T-cell (primary cell): ENCODE data around the gene KLK8. TPM values are rescaled to one million over a fixed set of nuclear protein-coding genes. Genes with fewer than 3 reads are reported as not detected.

ENCODE experiments used
- ATAC-seq, 4 experiments: fragments of 200-7000 bp in 3 of 4; fragments of 150-1000 bp in 1 of 4; cut with Tn5 transposase; replicated peaks in 1 of 4; 1 replicate in 3 of 4; 2 replicates in 1 of 4; pipeline ENCODE4 v1.10.0; 2021; ENCODE audit warnings: moderate library complexity in 3 of 4, mild to moderate bottlenecking in 2 of 4, moderate number of reproducible peaks in 1 of 4
- CTCF ChIA-PET, 2 donors: fragments of 300-600 bp; sonication (Branson Sonifier 250); formaldehyde crosslinking; loops; one replicate each; lab custom pipeline; 2022; ENCODE audit warnings: antibody characterized with exemption in 2 of 2; lab: Charles Lee
- POLR2A ChIA-PET, 2 donors: fragments of 300-600 bp; sonication (Branson Sonifier 250); formaldehyde crosslinking; loops; one replicate each; lab custom pipeline; 2022; ENCODE audit warnings: antibody characterized with exemption in 2 of 2; lab: Charles Lee
- DNase-seq, 35 experiments: peaks; one replicate each; pipeline versions ENCODE4 v3.0.0 to v3.0.0-alpha.2; 2013 to 2023
- H3K27ac ChIP-seq: one replicate; pipeline ENCODE4 v1.5.1; 2013; ENCODE audit warnings: low read length
- H3K27me3 ChIP-seq, 2 experiments: replicated peaks in 1 of 2; 1 replicate in 1 of 2; 2 replicates in 1 of 2; pipeline versions ENCODE4 v1.6.1 to v1.7.0; 2013; ENCODE audit warnings: low read length in 1 of 2, mixed read lengths in 1 of 2; ENCODE audit not compliant: control insufficient read depth in 2 of 2, insufficient read depth in 2 of 2; ENCODE audit errors: extremely low read depth in 1 of 2
- H3K36me3 ChIP-seq, 2 donors: 1 replicate in 1 of 2; 2 replicates in 1 of 2; pipeline versions ENCODE4 v1.6.1 to v1.7.0; 2013; ENCODE audit warnings: low read length in 1 of 2; ENCODE audit not compliant: control insufficient read depth in 2 of 2, insufficient read depth in 1 of 2; ENCODE audit errors: extremely low read depth in 1 of 2
- H3K4me1 ChIP-seq, 2 experiments: 1 replicate in 1 of 2; 2 replicates in 1 of 2; pipeline versions ENCODE4 v1.6.1 to v1.7.0; 2013; ENCODE audit warnings: low read length in 2 of 2, mixed read lengths in 1 of 2; ENCODE audit not compliant: insufficient read depth in 2 of 2, control insufficient read depth in 1 of 2; ENCODE audit errors: extremely low read depth in 1 of 2
- H3K4me3 ChIP-seq, 2 donors: 1 replicate in 1 of 2; 2 replicates in 1 of 2; pipeline versions ENCODE4 v1.5.1 to v1.7.0; 2013; ENCODE audit warnings: mild to moderate bottlenecking in 2 of 2, low read length in 1 of 2, moderate library complexity in 1 of 2; ENCODE audit not compliant: control insufficient read depth in 1 of 2; ENCODE audit errors: extremely low read depth in 1 of 2
- H3K9me3 ChIP-seq: 2 replicates; pipeline ENCODE4 v1.7.0; 2013
- H3K27ac Mint-ChIP-seq, 2 donors: one replicate each; pipeline ENCODE4 v1.8.0; 2020 to 2021; ENCODE audit warnings: mild to moderate bottlenecking in 2 of 2, mixed read lengths in 2 of 2
- H3K27me3 Mint-ChIP-seq, 2 donors: one replicate each; pipeline ENCODE4 v1.8.0; 2021 to 2022; ENCODE audit warnings: mixed read lengths in 2 of 2
- H3K36me3 Mint-ChIP-seq: one replicate; pipeline ENCODE4 v1.8.0; 2021; ENCODE audit warnings: mixed read lengths
- H3K4me1 Mint-ChIP-seq, 3 donors: one replicate each; pipeline ENCODE4 v1.8.0; 2020 to 2022; ENCODE audit warnings: mixed read lengths in 3 of 3, mild to moderate bottlenecking in 1 of 3
- H3K4me3 Mint-ChIP-seq, 3 donors: one replicate each; pipeline ENCODE4 v1.8.0; 2020 to 2022; ENCODE audit warnings: mild to moderate bottlenecking in 3 of 3, mixed read lengths in 3 of 3, moderate library complexity in 3 of 3
- H3K9me3 Mint-ChIP-seq, 3 donors: one replicate each; pipeline ENCODE4 v1.8.0; 2020 to 2022; ENCODE audit warnings: mixed read lengths in 3 of 3
- WGBS: methylation state at CpG from one replicate; pipeline ENCODE4 v1.1.5; 2013; ENCODE audit warnings: missing lambda C conversion rate; ENCODE audit not compliant: insufficient coverage; 5-methylcytosine and 5-hydroxymethylcytosine counted together
- total RNA-seq, 35 experiments: library from RNA in 6 of 35; stranded (reverse) in 6 of 35; fragments of 120-200 nt in 1 of 35; gene quantifications; one replicate each; pipeline versions ENCODE4 v1.2.1 to v1.2.4 and lab custom pipeline; 2013 to 2026

Gene KLK8
- total RNA-seq, 5 donors from 2014 or later (not counting 1 experiment from before 2014, with no cell fraction given), result not detected

DNA sequence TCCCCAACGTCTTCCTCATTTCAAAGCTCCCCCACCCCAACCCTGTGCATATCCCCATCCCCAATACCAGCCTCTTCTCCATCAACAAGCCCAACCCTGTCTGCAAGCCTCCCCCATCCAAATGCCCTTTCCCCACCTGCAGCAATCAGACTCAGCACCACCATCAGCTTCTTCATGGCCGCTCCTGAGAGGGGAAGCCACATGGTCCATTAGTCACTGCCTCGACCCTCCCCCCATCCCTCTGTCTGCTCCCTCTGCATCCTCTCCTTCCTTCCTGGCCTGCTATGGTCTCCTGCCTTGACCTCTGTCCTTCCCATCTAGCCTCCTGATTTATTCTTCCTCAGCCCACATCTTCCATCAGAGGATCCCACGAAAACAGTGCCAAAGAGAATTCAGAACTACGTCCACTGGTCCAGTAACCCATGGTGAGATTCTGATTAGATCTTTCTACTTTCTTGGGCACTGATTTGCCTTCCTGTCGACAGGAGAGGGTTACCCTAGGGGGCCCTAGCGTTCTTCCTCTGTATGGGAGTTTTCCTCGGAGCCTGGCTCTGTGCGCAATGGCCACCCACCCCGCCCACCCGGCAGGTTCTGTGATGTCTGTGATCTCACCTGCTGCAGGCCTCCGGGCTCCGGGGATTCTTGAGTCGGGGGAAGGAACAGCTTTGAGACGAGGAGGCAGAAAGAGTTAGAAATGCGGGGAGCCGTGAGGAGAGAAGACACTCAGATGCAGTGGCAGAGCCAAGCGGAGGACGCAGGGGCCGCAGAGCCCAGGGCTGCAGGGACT is 33.3 kb downstream of the KLK8 start:
- no peak overlapping the region for H3K4me3 ChIP-seq
- DNase-seq, result no peak
- H3K36me3 ChIP-seq, result no peaks in the 10 kb centered on the region
- H3K9me3 ChIP-seq, result no peaks in the 10 kb centered on the region
- no peak for ATAC-seq
- H3K4me3 Mint-ChIP-seq, result no peak overlapping the region
- peaks cover 54 to 55% of the 10 kb centered on the region in 2 donors for H3K27me3 Mint-ChIP-seq
- no peak overlapping the region for H3K27ac ChIP-seq
- 37% methylated on average over 16 of the region's 20 CpGs for WGBS
- ChIA-PET POLR2A (no interaction called here), CTCF (no interaction called here)
- peaks cover 0 to 76% of the 10 kb centered on the region in 2 experiments for H3K27me3 ChIP-seq
- H3K4me1 Mint-ChIP-seq, result no peaks in the 10 kb centered on the region
- H3K27ac Mint-ChIP-seq, result no peak overlapping the region
- peaks cover 0 to 6% (median 0%) of the 10 kb centered on the region in 3 donors for H3K9me3 Mint-ChIP-seq
- H3K36me3 Mint-ChIP-seq, result no peaks in the 10 kb centered on the region
- no peaks in the 10 kb centered on the region for H3K4me1 ChIP-seq

DNA sequence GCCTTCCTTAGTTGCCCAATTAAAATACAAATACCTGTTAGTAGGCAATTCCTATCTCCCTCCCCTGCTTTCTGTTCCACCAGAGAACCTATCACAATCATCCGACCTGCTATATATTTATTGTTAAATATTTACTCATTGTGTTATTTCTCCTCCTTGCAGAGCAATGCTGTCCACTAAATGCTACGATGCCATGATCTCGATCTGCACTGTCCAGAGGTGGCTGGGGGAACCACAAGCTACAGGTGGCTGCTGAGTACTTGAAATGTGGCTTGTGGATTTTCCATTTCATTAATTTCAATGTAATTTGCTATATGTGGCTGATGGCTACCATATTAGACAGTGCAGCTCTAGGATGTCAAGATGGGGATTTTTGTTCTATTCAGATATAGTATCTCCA is 37.1 kb downstream of the KLK8 start:
- peaks cover 0 to 49% of the 10 kb centered on the region in 2 experiments for H3K27me3 ChIP-seq
- peaks cover 0 to 22% (median 9%) of the 10 kb centered on the region in 3 donors for H3K9me3 Mint-ChIP-seq
- H3K4me1 ChIP-seq, result no peaks in the 10 kb centered on the region
- DNase-seq (no peak), ATAC-seq (no peak)
- H3K27me3 Mint-ChIP-seq, result peaks cover 39 to 51% of the 10 kb centered on the region in 2 donors
- H3K36me3 ChIP-seq, result no peaks in the 10 kb centered on the region
- H3K4me3 Mint-ChIP-seq, result no peak overlapping the region
- no CpG with 5 or more reads among the region's 3 CpGs for WGBS
- H3K4me3 ChIP-seq, result no peak overlapping the region
- no peak overlapping the region for H3K27ac Mint-ChIP-seq
- ChIA-PET CTCF (interaction anchor here in 1 of 2 donors (0.6 kb wide), 1 partner anchor 19 kb away, joined by 3 read pairs; no protein-coding TSS in a partner anchor), POLR2A (interaction anchor here in 1 of 2 donors (0.6 kb wide), 1 partner anchor 120 kb away, joined by 3 read pairs; no protein-coding TSS in a partner anchor)
- H3K27ac ChIP-seq, result no peak overlapping the region
- H3K9me3 ChIP-seq, result no peaks in the 10 kb centered on the region
- no peaks in the 10 kb centered on the region for H3K36me3 Mint-ChIP-seq
- no peaks in the 10 kb centered on the region for H3K4me1 Mint-ChIP-seq

DNA sequence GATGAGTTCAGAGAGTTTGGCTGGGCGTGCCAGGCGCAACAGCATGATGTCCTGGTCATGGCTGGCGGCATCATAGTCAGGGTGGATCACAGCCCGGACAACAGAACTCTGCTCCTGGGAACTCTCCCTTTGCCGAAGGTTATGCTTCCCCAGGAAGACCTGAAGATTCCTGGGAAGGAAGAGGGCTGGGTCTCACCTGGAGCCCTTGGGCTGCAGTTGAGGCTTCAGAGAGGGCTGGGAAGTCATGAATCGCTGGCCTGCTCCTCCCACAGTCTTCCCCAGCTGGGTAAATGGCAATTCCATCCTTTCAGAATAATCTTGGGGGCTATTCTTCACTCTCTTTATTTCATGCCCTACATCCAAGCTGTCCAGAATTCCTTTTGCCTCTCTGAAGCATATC is 38.0 kb downstream of the KLK8 start:
- Histone ChIP-seq H3K27ac (no peak overlapping the region), H3K4me1 (no peaks in the 10 kb centered on the region), H3K9me3 (no peaks in the 10 kb centered on the region), H3K36me3 (no peaks in the 10 kb centered on the region), H3K4me3 (no peak overlapping the region), H3K27me3 (peaks cover 0 to 46% of the 10 kb centered on the region in 2 experiments)
- Mint-ChIP-seq H3K9me3 (peaks cover 0 to 22% (median 10%) of the 10 kb centered on the region in 3 donors), H3K27ac (no peak overlapping the region), H3K36me3 (no peaks in the 10 kb centered on the region), H3K27me3 (peaks cover 45 to 58% of the 10 kb centered on the region in 2 donors), H3K4me1 (no peaks in the 10 kb centered on the region), H3K4me3 (no peak overlapping the region)
- no peak for ATAC-seq
- POLR2A ChIA-PET, result no interaction called here
- DNase-seq, result no peak
- 71% methylated on average over 5 of the region's 6 CpGs for WGBS
- CTCF ChIA-PET, result interaction anchor here in 1 of 2 donors (0.6 kb wide), 1 partner anchor 18 kb away, joined by 3 read pairs; no protein-coding TSS in a partner anchor

GRCh38 chr19:50962245-50962644 is 39.2 kb downstream of the KLK8 start:
- no peaks in the 10 kb centered on the region for H3K36me3 ChIP-seq
- no peaks in the 10 kb centered on the region for H3K36me3 Mint-ChIP-seq
- no peaks in the 10 kb centered on the region for H3K9me3 ChIP-seq
- H3K4me3 Mint-ChIP-seq, result no peak overlapping the region
- peaks cover 49 to 58% of the 10 kb centered on the region in 2 donors for H3K27me3 Mint-ChIP-seq
- 90% methylated on average over 1 of the region's 1 CpG for WGBS
- peaks cover 0 to 22% (median 10%) of the 10 kb centered on the region in 3 donors for H3K9me3 Mint-ChIP-seq
- H3K27ac ChIP-seq, result no peak overlapping the region
- no peak for ATAC-seq
- ChIA-PET CTCF (no interaction called here), POLR2A (no interaction called here)
- H3K4me3 ChIP-seq, result no peak overlapping the region
- no peaks in the 10 kb centered on the region for H3K4me1 Mint-ChIP-seq
- no peaks in the 10 kb centered on the region for H3K4me1 ChIP-seq
- DNase-seq, result no peak
- peaks cover 0 to 51% of the 10 kb centered on the region in 2 experiments for H3K27me3 ChIP-seq
- H3K27ac Mint-ChIP-seq, result no peak overlapping the region

DNA sequence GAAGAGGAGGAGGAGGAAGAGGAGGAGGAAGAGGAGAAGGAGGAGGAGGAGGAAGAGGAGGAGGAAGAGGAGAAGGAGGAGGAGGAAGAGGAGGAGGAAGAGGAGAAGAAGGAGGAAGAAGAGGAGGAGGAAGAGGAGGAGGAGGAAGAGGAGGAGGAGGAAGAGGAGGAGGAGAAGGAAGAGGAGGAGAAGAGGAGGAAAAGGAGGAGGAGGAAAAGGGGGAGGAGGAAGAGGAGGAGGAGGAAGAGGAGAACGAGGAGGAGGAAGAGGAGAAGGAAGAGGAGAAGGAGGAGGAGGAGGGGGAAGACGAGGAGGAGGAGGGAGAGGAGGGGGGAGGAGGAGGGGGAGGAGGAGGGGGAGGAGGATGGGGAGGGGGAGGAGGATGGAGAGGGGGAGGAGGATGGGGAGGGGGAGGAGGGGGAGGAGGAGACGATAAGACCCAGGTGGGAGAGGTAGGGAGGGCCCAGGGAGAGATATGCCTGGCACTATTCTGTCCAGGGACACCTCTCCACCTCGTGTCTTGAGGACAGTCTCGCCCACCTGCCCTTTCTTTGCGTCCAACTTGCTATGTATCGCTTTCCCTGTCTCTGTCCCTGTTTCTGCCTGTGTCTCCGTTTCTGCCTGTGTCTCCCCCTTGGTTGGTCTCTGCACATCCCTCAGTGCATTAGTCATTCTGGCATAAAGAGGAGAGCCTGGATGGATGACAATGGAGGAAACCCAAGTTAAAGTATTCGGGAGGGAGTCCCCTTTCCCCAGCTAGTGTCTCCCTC is 41.5 kb downstream of the KLK8 start:
- POLR2A ChIA-PET, result no interaction called here
- no peaks in the 10 kb centered on the region for H3K9me3 ChIP-seq
- H3K27ac Mint-ChIP-seq, result no peak overlapping the region

GRCh38 chr19:50957587-50957986 is 43.8 kb downstream of the KLK8 start:
- Histone ChIP-seq H3K36me3 (no peaks in the 10 kb centered on the region), H3K4me1 (no peaks in the 10 kb centered on the region), H3K4me3 (no peak overlapping the region), H3K9me3 (no peaks in the 10 kb centered on the region), H3K27ac (no peak overlapping the region), H3K27me3 (peaks cover 0 to 32% of the 10 kb centered on the region in 2 experiments)
- peaks cover 0 to 5% (median 0%) of the 10 kb centered on the region in 3 donors for H3K4me1 Mint-ChIP-seq
- 70% methylated on average over 8 of the region's 8 CpGs for whole genome bisulfite sequencing
- no peaks in the 10 kb centered on the region for H3K36me3 Mint-ChIP-seq
- ChIA-PET POLR2A (no interaction called here), CTCF (no interaction called here)
- H3K9me3 Mint-ChIP-seq, result peaks cover 0 to 11% (median 6%) of the 10 kb centered on the region in 3 donors
- DNase-seq, result no peak
- peaks cover 35 to 42% of the 10 kb centered on the region in 2 donors for H3K27me3 Mint-ChIP-seq
- H3K27ac Mint-ChIP-seq, result no peak overlapping the region
- no peak for ATAC-seq
- H3K4me3 Mint-ChIP-seq, result no peak overlapping the region

More for the DNA sequence above, 41.5 kb downstream of the KLK8 start:
- DNase-seq (no peak), ATAC-seq (no peak)
- peaks cover 42 to 49% of the 10 kb centered on the region in 2 donors for H3K27me3 Mint-ChIP-seq
- H3K4me3 Mint-ChIP-seq, result no peak overlapping the region
- Histone ChIP-seq H3K4me3 (no peak overlapping the region), H3K36me3 (no peaks in the 10 kb centered on the region), H3K27me3 (peaks cover 0 to 36% of the 10 kb centered on the region in 2 experiments), H3K27ac (no peak overlapping the region), H3K4me1 (no peaks in the 10 kb centered on the region)
- CTCF ChIA-PET, result no interaction called here
- H3K36me3 Mint-ChIP-seq, result no peaks in the 10 kb centered on the region
- H3K9me3 Mint-ChIP-seq, result peaks cover 0 to 22% (median 10%) of the 10 kb centered on the region in 3 donors
- no peaks in the 10 kb centered on the region for H3K4me1 Mint-ChIP-seq
- 72% methylated on average over 6 of the region's 9 CpGs for WGBS
